DMS79 treated with DMSO at 0.1 percent for 48 hours (cell line): Measurements from ENCODE around the gene DHX29.

Experiments used
- DNase-seq: peaks from one replicate; lab custom pipeline; 2025; lab: John Stamatoyannopoulos, UW

Gene DHX29

DNA sequence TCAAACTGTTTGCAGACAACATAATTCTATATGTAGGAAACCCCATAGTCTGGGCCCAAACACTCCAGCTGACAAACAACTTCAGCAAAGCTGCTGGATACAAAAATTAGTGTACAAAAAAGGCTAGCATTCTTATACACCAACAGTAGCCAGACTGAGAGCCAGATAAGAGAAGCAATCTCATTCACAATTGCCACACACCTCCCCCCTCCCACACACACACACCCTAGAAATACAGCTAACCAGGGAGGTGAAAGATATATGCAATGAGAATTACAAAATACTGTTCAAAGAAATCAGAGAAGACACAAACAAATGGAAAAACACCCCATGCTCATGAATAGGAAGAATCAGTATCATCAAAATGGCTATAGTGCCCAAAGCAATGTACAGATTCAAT, 9.3 kb upstream of the DHX29 start:
- no peak for DNase-seq

DNA sequence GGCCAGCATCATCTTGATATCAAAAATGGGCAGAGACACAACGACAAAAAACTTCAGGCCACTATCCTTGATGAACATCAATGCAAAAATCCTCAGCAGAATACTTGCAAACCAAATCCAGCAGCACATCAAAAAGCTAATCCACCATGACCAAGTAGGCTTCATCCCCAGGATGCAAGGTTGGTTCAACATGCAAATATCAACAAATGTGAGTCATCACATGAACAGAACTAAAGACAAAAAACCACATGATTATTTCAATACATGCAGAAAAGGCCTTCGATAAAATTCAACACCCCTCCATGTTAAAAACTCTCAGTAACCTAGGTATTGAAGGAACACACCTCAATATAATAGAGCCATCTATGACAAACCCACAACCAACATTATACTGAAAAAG, 8.8 kb upstream of the DHX29 start:
- DNase-seq, result no peak

DNA sequence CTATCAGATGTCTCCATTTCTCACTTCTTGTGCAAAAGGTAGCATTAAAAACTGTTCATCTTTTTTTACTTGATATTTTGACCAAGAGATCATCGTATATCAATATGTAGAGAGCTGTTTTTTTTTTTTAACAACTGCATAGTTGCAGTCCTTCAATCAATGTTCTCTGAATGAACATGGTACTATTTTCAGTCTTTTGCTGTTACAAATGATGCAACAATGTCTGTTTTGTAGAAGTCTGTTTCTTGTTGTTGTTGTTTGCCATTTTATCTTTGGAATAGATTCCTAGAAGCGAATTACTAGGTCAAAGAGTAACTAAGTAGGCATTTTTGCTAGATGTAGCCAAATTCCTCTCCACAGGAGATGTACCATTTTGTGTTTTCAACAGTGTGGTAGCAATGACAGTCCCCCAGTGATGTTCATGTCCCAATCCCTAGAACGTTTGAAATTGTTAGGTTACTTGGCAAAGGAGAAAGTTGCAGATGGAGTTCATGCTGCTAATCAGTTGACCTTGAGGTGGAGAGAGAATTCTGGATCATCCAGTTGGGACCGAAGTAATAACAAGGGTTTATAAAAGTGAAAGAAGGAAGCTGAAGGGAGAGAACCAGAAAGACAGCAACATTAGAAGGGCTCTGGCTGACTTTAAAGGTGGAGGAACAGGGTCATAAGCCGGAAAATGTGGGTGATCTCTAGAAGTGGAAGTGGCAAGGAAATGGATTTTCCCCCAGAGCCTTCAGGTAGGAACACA, 6.5 kb upstream of the DHX29 start:
- no peak for DNase-seq

DNA sequence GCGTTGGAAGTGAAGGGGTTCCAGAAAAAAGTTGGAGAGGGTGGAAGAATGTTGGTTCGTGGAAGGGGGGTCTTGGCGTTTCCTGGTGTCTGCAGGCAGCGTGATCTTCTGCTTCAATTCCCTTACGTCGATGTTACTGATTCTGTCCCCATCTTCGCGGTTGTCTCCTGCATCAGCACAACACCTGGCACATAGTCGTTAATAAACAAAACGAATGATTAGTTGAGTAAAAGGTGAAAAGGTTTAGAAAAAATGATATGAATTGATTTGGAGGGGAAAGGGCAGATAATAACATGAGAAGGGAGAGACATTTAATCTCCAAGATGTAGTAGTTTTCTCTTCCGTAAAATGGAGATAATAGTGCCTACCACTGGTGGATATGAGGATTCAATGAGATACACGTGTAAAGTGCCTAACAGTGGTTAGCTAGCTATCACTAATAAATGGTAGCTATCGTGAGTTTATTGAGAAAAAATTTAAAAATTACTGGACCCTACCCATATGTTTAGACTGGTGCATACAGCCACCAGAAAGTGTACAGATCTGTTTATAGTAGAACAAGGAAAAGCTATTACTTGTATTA, 851 bp upstream of the DHX29 start:
- peak; percentile 31 for DNase-seq

DNA sequence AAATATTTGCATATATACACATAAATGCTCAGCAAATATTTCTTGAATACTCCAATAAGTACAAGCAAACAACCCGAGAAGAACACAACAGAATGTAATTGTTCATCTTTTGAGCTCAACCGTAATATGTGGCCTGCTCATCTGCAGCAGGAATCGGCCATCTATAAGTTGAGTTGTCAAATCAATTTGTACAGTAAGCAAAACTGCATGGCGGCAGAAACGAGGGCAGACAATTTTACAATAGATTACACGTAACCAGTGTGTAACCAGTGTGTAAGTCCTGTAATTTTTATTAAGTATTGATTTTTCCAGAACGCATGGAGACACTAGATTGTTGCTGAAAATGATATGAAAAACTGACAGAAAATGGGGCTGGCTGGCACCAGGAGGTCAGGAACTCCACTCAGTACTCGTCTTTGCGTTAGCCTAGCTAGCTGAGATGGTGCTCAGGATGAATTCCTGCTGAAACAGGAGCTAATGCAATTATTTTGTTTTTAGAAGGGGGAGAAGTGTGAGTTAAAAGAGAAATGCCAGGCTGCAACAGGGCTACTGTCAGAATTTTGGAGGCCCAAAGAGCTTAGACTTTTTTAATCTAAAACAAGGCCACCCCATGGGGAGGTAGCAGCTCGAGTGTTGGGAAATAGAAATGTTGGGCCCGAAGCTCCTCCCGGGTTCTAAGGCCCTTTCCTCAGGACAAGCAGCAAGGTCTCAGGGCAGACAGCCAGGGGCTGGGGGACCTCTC, 682 bp downstream of the DHX29 start:
- DNase-seq, result peak; percentile 9

DNA sequence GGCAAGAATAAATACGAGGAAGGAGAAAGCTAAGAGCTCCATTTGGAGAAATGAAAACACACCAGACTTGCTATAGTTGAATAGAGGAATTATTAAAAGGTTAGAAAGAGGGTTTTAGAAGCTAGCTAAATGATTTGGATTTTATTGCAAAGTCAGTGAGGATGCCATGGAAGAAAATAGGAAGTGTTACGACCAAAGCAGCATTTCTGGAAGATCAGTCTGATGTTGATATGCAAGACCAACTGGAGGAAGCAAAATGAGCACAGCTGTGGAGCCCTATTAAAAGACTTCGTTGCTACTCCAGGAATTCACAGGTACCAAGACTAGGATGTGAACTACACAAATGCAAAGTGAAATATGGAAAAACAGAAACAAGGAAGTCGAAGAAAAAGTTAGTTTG, 2.1 kb downstream of the DHX29 start:
- no peak for DNase-seq

DNA sequence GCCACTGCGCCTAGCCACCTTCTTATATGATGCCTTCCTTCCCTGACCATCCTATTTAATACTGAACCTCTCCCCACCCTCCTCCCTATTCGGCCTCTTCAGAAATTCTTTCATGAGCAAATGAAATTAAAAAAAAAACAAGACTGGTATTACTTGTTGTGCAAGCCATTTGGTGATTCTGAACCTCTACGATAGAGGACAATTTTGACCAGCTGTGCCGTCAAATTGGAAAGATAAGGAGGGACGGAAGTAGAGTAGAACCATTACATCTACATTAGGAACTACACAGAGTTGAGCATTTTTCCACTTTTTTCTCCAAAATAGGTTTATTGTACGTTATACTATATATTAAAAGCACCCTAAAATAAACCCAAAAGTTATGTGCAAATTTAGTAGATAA, 2.9 kb downstream of the DHX29 start:
- DNase-seq, result no peak

DNA sequence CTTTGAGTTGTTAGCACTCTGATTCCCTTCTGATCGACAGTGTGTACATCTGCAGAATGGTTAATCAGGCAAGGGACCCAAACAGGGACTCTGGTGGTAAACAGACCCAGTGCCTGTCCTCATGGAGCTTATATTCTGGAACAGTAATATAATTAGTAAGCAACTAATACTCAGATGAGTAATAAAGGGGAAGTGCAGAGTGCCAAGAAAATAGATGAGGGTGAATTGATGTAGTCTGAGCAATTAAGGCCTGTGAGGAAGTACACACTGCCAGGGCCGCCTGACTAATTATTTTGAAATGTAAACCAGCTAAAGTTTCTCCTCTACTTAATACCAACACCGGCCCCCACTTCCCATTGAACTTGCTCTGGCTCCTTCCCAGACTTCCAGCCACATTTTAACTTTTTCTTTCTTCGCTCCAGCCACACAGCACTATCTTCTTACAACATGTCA, 4.2 kb downstream of the DHX29 start:
- DNase-seq, result no peak

DNA sequence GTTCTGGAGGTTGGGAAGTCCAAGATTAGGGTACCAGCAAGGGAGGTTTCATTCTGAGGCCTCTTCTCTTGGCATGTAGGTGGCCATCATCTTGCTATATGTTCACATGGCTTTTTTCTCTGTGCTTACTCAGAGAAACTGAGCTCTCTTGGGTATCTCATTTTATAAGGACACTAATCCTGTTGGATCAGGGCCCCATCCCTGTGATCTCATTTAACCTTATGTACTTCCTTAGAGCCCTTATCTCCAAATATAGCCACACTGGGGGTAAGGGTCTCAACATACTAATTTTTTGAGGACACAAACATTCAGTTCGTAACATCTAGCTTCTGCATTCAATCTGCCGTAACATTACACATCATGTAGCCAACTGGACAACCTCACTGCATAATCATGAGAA, 6.6 kb downstream of the DHX29 start:
- no peak for DNase-seq

DNA sequence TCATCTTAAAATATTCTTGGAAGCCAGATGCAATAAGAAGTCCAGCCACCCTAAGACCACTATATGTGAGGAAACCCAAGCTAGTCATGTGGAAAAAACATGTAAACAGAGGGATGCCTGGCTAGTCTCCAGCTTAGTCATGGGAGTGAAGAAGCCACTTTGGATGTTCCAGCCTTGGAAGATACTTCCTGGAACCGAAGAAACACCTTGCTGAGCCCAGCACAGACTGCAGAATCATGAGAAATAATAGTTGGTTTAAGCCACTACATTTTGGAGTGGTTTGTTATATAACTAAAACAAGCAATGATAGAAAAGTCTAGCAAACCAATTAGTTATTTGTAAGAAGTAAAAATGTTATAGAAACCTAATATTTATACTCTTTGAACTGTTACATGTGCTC, 12.6 kb downstream of the DHX29 start:
- DNase-seq, result no peak

DNA sequence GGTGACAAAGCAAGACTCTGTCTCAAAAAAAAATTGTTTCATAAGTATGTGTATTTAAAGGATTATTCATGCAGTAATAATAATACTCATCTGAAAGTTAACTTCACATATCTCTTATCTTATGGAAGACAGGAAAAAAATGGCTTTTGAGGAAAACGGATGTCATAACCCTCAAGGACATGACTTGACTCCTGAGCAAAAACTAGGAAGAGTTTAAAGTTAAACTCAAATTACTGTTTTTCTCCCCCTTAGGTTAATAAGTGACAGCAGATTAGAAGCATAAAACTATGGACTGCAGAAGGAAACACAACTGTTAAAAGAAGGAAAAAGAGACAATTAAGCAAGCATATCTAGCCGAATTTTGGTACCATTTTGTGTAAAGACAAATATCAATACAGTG, 16.5 kb downstream of the DHX29 start:
- DNase-seq, result no peak

DNA sequence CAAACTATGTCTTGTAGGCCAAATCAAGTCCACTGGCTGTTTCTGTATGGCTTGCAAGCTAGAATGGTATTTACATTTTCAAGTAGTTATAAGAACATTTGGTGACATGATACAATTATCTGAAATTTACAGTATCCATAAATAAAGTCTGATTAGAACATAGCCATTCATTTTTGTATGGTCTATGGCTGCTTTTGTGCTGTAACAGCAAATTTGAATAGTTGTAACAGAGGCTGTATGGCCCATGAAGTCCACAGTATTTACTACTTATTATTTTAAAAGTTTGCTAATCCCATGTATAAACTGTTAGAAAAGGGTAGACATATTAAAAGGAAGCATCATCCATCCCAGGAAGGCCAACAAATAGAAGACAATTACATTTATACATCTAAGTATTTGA, 17.7 kb downstream of the DHX29 start:
- no peak for DNase-seq

DNA sequence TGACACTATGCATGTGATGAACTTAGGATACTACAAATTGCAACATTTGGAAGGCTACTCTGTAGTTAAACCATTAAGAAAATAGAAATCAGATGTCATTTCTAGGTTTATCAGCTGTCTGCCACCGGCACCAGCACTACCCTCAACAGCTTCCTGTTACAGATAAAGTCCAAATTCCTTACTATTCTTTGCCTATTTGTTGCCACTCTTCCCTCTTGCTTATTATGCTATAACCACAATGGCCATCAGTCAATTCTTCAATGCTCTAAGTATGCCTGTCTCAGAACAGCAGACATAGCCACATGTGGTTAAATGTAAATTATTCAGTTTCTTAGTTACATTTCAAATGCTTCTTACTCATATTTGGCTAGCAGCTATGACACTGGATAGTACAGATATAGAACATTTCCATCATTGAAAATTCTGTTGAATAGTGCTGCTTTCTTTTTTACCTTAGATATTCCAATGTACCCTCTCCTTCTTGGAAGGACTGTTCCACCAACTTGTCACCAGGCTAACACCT, 21.0 kb downstream of the DHX29 start:
- no peak for DNase-seq

DNA sequence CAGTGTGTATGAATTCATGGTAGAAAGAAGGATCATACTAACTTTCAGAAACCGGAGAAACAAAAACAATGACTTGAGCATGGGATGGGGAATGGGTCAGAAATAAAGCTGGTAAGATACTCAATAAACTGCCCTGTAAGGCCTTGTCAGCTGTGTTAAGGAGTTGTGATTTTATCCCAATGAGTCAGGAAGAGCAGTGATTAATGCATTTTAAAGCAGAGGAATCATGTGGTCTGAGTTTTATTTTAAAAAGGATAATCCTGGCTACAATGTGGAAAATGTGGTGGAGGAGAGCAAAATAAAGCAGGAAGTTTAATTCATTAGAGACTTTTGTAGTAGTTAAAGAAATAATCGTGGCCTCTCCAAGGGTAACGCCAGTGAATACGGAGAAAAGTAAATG, 28.7 kb downstream of the DHX29 start:
- DNase-seq, result no peak

DNA sequence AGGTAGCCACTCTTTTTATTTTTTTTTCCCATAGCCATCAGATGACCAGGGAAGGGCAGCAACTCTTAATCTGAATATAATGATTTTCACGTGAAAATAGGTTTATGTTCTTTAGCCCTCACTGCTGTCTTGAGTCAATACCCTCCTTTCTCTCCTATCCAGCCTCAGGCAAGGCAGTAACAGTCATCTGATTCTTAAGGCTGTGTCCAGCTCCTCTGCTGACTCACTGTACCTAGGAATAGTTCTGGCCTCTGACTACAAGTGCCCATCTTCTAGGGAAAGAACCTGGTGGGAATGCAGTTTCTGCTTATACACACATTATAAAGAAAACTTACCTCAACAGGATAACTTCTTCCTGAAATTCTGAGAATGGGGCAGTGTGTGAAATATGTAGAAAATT, 30.7 kb downstream of the DHX29 start:
- no peak for DNase-seq

DNA sequence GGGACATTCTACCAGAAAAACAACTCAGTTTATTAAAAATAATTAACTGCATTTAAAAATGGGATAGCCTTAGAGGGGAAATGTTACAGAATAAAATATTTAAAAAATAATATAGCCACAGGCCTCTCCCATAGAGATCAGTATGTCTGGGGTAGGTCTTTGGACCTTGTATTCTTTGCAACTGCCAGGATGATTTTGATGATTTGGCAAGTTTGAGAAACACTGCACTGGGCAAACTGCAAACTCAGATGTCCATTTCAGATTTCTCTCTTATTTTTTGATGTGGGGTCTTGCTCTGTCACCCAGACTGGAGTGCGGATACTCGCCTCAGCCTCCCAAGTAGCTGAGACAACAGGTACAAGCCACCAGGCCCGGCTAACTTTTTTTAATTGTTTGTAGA, 49.2 kb downstream of the DHX29 start:
- no peak for DNase-seq

DNA sequence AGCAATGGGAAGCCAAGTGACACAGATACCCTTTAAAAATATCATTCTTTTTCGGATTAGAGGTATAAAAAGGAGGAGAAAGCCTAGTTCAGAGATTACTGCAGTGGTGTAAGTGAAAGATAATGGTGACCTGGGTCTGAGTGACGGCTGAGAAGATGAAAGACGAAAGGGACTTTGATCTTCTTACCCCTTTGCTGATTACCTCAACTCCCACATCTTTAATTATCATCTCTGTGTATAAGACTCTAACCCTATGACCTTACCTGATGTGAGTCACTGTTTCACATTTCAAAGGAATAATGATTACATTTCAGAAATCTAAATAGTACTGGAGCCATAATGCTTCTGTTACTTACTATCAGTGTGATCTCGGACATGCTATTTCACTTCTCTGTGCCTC, 52.7 kb downstream of the DHX29 start:
- no peak for DNase-seq

DNA sequence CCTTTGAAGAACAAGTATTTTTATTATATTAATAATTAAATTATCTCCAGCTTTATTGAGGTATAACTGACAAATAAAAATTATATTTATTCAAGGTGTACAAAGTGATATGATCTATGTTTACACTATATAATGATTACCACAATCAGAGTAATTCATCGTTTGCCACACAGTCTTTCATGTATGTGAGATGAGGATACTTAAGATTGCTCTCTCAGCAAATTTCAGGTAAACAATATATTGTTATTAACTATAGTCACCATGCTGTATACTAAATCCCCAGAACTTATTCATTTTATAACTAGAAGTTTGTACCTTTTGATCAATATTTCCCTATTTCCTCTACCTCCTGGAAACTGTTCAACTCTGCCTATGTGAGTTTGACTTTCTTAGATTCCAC, 57.4 kb downstream of the DHX29 start:
- no peak for DNase-seq

DNA sequence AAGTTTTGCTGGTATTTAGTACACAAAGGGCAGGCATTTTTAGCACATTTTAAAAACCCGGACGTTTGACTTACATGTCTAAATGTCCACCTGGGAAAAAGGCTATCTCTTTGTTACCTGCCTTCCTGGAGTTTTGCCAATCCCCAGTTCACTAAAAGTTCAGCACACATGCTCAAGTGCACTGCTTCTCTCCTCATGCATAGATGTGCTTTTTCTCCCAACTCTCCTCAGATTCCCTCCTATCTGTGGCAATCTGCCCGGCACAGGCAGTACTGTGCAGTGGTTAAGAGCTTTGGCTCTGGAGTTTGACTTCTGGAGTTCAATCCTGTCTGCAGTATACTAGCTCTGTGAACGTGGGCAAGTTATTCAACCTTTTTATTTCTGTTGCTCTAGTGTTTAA, 65.7 kb downstream of the DHX29 start:
- peak; percentile 71 for DNase-seq

DNA sequence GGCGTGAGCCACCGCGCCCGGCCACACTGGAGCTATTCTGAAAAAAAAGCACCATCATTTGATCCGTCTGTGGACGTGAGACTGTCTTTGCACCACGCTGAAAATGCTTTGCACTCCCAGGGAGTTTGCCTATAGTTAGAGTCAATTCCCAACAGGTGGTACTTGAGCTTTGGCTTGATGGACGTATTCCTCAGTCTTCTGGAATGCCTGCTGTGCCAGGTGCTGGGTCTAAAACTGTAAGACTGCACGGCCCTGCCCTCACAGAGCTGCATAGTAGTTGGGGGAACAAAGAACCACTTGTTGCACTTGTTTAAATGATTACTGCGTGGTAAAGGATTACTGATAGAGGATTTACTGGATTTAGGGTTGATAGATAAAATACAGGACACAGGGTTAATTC, 70.7 kb downstream of the DHX29 start:
- no peak for DNase-seq

DNA sequence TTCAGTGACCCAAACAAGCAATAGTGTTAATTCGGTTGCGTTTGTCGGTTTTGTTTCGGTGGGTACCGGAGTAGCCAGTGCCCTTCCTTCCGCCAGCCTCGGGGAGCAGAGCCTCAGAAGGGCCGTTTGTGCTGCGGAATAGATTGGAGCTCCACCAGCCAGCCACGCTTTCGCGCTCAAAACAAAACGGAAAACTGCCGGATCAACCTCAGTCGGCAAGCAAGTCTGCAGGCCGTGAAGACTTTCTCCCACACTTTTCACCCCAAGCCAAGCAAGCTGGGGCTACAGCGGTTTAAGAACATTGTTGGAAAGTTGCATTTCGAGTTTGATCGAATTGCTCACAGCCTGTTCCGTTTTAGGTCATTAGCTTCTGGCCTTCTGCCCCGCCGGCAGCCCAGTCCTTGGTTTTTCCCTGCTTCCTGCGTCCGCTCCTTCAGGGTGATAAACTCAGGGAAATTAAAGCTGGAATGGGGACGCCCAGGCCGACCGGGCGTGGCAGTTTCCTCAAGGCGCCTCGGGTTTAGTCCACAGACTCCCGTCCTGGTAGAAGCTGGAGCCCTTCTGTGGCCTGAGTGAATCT, 73.3 kb downstream of the DHX29 start:
- DNase-seq, result peak; percentile 27

DNA sequence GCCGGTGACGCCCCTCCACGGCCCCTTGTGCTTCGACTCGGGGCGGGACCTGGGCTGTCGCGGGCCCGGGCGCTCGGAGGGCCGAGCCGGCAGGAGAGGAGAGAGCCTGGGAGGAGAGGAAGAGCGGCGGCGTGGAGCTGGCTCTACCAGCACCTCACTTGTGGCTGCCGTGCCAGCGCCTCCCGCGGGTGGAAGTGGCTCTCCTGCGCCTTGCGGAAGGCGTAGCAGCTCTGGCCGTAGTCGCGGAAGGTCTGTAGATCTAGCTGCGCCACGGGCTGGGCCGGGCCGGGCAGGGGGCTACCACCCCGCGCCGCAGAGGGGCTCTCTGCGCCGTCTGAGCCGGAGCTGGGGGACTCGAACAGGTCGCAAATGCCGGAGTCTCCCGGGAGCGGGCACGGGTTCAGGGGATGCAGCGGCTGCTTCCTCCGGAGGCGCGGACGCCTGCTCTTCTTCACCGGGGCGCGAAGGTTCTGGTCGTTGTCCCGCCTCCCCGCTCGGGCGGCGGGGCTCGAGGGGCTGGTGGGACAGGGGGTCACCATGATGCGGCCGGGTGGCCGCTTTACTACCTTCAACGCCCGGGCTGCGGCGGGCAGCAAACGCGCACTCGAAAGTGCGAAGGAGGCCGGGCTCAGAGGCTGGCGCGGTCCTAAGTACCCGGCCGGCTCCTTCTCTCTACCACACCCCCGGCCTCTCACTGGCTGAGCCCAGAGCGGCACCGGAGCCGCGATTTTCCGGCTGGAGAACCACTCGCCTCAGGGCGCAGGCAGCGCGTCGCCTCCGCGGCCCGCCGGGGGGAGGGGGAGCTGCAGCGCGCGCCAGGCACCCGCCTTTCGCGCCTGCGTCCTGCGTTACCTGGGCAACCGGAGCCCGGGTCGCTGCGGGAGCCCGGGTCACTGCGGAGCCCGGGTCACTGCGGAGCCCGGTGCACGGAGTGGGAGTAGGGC, 74.2 kb downstream of the DHX29 start, which contains the start of gene CCNO:
CCNO (minus strand) TSS at position 624 of the 944 bp plus-strand sequence; CDS start at position 539, 85 bp downstream.
- DNase-seq, result peak; percentile 54
